OCI-LY3 (cell line): ENCODE measurements around the gene S1PR4.

Source experiments
- CTCF ChIP-seq: fragments of 200-600, 300-600 bp; sonication (generic); IDR thresholded peaks from 2 replicates; pipeline ENCODE4 v1.5.1; 2014; ENCODE audit warnings: antibody characterized with exemption, low read length, low read depth
- EZH2phosphoT487 ChIP-seq: fragments of 200-600 bp; shearing (Covaris generic); IDR thresholded peaks from 2 replicates; pipeline ENCODE4 v1.6.1; 2018; ENCODE audit warnings: antibody characterized with exemption, mixed run types, low read depth

DNA sequence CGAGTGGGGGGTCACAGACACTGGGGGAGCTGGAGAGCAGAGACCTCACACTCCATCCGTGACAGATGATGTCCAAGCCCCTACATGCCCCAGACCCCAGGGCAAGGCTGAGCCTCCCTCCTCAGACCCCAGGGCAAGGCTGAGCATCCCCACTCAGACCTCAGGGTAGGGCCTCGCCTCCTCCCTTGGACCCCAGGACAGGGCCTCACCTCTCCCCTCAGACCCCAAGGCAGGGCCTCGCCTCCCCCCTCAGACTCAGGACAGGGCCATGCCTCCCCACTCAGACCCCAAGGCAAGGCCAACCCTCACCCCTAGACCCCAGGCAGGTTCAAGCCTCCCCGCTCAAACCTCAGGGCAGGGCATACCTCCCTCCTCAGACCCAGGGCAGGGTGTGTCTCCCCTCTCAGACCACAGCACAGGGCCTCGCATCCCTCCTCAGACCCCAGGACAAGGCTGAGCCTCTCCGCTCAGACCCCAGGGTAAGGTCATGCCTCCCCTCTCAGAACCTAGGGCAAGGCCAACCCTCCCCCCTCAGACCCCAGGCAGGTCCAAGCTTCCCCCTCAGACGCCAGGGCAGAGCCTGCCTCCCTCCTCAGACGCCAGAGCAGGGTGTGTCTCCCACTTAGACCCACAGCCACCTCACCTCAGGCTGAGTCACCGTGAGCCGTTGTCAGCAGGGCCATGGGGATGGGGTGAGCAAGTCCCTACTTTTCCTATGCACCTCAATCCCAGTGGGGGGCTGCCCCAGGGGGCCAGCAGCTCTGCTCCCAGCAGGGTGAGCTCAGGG is 1.7 kb upstream of the S1PR4 start:
- TF ChIP-seq CTCF (no peak), EZH2phosphoT487 (no peak)
